Sigmoid colon (tissue), 7 donors: Measurements from ENCODE around the gene OLFML2B. TPM values are rescaled to one million over a fixed set of nuclear protein-coding genes. Genes with fewer than 3 reads are reported as not detected.
"Not testable (repeated sequence)": the region's sequence is repeated elsewhere in the genome, so short reads cannot be mapped to it uniquely, and the experiment has no call there.

Experiments used
- DNase-seq: peaks from one replicate; pipeline ENCODE4 v3.0.0-alpha.2; 2019
- H3K27ac ChIP-seq, 4 donors: fragments of 200-600 bp; sonication (generic); one replicate each; pipeline ENCODE4 v1.5.1; 2016 to 2019; ENCODE audit warnings: mild to moderate bottlenecking in 1 of 4
- H3K27me3 ChIP-seq, 3 donors: fragments of 200-600 bp; sonication (generic); one replicate each; pipeline ENCODE4 v1.5.1; 2019; ENCODE audit warnings: mild to moderate bottlenecking in 1 of 3
- H3K36me3 ChIP-seq, 4 donors: fragments of 200-600 bp; sonication (generic); one replicate each; pipeline ENCODE4 v1.5.1; 2016 to 2019
- H3K4me1 ChIP-seq, 4 donors: fragments of 200-600 bp; sonication (generic); one replicate each; pipeline ENCODE4 v1.5.1; 2017 to 2019
- H3K4me3 ChIP-seq, 4 donors: fragments of 200-600 bp; sonication (generic); one replicate each; pipeline ENCODE4 v1.5.1; 2017 to 2019; ENCODE audit warnings: mild to moderate bottlenecking in 2 of 4, moderate library complexity in 1 of 4
- H3K9me3 ChIP-seq, 4 donors: fragments of 200-600 bp in 3 of 4; sonication (generic) in 3 of 4; one replicate each; pipeline versions ENCODE4 v1.5.1 to v1.6.1; 2013 to 2019
- EP300 ChIP-seq, 4 donors: sonication (generic); formaldehyde crosslinking; IDR thresholded peaks; one replicate each; pipeline ENCODE4 v1.6.1; 2017; ENCODE audit warnings: antibody characterized with exemption in 4 of 4
- POLR2A ChIP-seq, 2 donors: fragments of 450-650 bp; IDR thresholded peaks; one replicate each; pipeline ENCODE4 v1.6.1; 2016; ENCODE audit warnings: antibody characterized with exemption in 2 of 2, mild to moderate bottlenecking in 2 of 2, moderate library complexity in 2 of 2
- POLR2AphosphoS5 ChIP-seq, 4 donors: sonication (generic); formaldehyde crosslinking; IDR thresholded peaks; one replicate each; pipeline ENCODE4 v1.6.1; 2017; ENCODE audit warnings: antibody characterized with exemption in 4 of 4
- WGBS, 2 donors: extraction: QIAGEN DNeasy Blood & Tissue Kit; methylation state at CpG; one replicate each; pipeline ENCODE4 v1.1.7; 2013; 5-methylcytosine and 5-hydroxymethylcytosine counted together
- intact Hi-C: fragments of 100-400 bp; cut with DNase I; formaldehyde crosslinking; loops from one replicate; pipeline ENCODE4 v1.15.1; 2023
- polyA plus RNA-seq, 3 donors: library from polyadenylated mRNA; stranded (reverse); fragments of 200-250 nt; gene quantifications; one replicate each; pipeline ENCODE4 v1.2.3, GENCODE V29; 2013
- total RNA-seq, 4 donors: library from RNA; depleted of rRNA; stranded (reverse); fragments of >200 nt; gene quantifications; one replicate each; pipeline ENCODE4 v1.1.0, GENCODE V29; 2016
- TF ChIP-seq, protein P1 (sequence below), 4 experiments: fragments of 450-650 bp in 3 of 4; fragments of 200-600 bp in 1 of 4; IDR thresholded peaks; one replicate each; pipeline ENCODE4 v1.5.1; 2016 to 2019; ENCODE audit warnings: antibody characterized with exemption in 4 of 4, mild to moderate bottlenecking in 3 of 4, moderate library complexity in 2 of 4
- donor health status: healthy with polysubstance abuse.
- donor health status: Bipolar disorder and iron deficiency.
- donor health status: healthy.

The OLFML2B gene
- total and polyA plus RNA-seq, 7 donors: 1.2 to 27.4 (median 14.3) TPM

DNA sequence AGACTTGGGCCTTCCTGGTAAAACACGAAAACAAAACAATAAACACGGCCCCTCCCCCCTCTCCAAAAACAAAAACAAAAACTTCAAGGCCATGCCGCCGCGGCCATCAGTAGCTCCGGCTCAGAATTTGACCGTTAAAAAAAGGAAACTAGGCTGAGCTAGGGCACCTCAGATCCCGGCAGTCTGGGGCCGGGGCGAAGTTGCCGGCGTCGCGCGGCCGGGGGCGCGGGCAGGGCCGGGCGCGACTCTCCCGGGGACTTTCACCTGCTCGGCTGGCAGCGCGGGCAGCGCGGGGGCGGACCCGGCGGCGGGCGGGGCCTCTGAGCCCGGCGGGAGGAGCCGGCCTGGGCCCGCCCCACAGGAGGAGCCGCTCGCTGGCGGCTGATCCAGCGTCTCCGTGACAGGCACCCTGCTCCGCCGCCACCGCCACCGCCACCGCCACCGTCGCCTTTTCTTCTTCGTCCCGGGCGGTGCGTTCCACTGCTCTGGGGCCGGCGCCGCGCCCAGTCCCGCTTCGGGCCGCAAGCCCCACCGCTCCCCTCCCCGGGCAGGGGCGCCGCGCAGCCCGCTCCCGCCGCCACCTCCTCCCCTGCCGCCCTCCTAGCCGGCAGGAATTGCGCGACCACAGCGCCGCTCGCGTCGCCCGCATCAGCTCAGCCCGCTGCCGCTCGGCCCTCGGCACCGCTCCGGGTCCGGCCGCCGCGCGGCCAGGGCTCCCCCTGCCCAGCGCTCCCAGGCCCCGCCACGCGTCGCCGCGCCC is 45.8 kb upstream of the OLFML2B start, which contains the start of gene NOS1AP:
Gene NOS1AP (plus strand): TSS at position 358 of the 760 bp plus-strand sequence. CDS start 487 bp downstream, outside the sequence.
- peak; percentile 82 for DNase-seq
- TF ChIP-seq POLR2AphosphoS5 (IDR thresholded peaks at IDR 0.05) (peak; percentile 52 to 76 (median 64)), EP300 (IDR thresholded peaks at IDR 0.05) (no peak), POLR2A (IDR thresholded peaks at IDR 0.05) (no peak)
- Histone ChIP-seq H3K4me3 (peak within 1 kb of the TSS; percentile 40 to 93 (median 82)), H3K27ac (peak within 1 kb of the TSS; percentile 59 to 81 (median 76)), H3K4me1 (peaks cover 0 to 36% (median 22%) of the 10 kb centered on the region in 4 donors), H3K36me3 (no peaks in the 10 kb centered on the region), H3K27me3 (peaks cover 0 to 4% (median 0%) of the 10 kb centered on the region in 3 donors), H3K9me3 (no peaks in the 10 kb centered on the region)
- WGBS, 2 donors: 0 to 1% methylated on average over 95 of the region's 95 CpGs
- intact Hi-C loops: loop anchor here (5.0 kb wide), 1 partner anchor 148 kb away; no protein-coding TSS in a partner anchor

DNA sequence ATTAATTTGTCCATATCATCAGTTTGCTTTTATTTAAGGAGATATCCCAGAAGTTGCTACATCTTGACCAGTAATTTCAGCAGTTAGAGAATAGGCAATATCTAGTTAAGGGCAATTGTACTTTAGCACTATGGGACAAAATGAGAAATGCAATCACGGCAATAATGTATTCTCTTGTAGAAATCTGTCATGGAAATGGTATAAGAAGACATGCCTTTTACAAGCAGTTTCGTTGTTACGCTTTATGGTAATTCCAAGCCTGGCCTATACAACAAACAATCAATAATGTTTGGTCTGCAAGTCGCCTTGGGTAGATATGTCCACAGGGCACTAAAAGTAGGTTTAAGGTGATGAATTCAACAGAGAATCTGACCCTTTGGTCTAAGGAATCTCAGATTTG is 44.6 kb upstream of the OLFML2B start:
- Histone ChIP-seq H3K4me1 (peaks cover 0 to 42% (median 22%) of the 10 kb centered on the region in 4 donors), H3K4me3 (no peak overlapping the region), H3K36me3 (no peaks in the 10 kb centered on the region), H3K27ac (no peak overlapping the region), H3K9me3 (no peaks in the 10 kb centered on the region), H3K27me3 (peaks cover 0 to 4% (median 0%) of the 10 kb centered on the region in 3 donors)
- intact Hi-C loops: no loop called here
- WGBS, 2 donors: 74 to 91% methylated on average over 4 of the region's 4 CpGs
- TF ChIP-seq POLR2AphosphoS5 (IDR thresholded peaks at IDR 0.05) (no peak), EP300 (IDR thresholded peaks at IDR 0.05) (no peak), POLR2A (IDR thresholded peaks at IDR 0.05) (no peak)
- TF ChIP-seq, protein P1, sequence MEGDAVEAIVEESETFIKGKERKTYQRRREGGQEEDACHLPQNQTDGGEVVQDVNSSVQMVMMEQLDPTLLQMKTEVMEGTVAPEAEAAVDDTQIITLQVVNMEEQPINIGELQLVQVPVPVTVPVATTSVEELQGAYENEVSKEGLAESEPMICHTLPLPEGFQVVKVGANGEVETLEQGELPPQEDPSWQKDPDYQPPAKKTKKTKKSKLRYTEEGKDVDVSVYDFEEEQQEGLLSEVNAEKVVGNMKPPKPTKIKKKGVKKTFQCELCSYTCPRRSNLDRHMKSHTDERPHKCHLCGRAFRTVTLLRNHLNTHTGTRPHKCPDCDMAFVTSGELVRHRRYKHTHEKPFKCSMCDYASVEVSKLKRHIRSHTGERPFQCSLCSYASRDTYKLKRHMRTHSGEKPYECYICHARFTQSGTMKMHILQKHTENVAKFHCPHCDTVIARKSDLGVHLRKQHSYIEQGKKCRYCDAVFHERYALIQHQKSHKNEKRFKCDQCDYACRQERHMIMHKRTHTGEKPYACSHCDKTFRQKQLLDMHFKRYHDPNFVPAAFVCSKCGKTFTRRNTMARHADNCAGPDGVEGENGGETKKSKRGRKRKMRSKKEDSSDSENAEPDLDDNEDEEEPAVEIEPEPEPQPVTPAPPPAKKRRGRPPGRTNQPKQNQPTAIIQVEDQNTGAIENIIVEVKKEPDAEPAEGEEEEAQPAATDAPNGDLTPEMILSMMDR (IDR thresholded peaks at IDR 0.05): no peak
- no peak for DNase-seq

DNA sequence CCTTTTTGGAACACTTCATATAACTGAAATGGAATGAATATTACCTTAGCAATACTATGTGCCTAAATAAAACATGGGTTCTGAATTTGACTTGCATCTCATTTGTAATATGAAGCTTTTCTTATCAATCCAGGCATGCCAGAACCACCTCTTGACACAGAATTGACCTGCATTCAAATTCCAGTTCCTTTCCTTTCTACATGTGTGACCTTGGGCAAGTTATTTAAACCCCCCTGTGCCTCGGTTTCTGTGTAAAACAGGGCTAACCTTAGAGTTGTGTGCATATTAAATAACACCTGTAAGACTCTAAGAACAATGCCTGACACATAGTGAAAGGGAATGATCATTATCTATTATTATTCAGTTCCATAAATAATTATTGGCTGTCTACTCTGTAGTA is 43.8 kb upstream of the OLFML2B start:
- no peak for DNase-seq
- no peak for TF ChIP-seq POLR2AphosphoS5 (IDR thresholded peaks at IDR 0.05)
- TF ChIP-seq EP300 (IDR thresholded peaks at IDR 0.05): no peak
- TF ChIP-seq, protein P1 (IDR thresholded peaks at IDR 0.05): no peak
- TF ChIP-seq POLR2A (IDR thresholded peaks at IDR 0.05): no peak
- H3K4me1 ChIP-seq: peaks cover 0 to 41% (median 26%) of the 10 kb centered on the region in 4 donors
- H3K27ac ChIP-seq: no peak overlapping the region
- H3K9me3 ChIP-seq: no peaks in the 10 kb centered on the region
- peaks cover 0 to 4% (median 0%) of the 10 kb centered on the region in 3 donors for H3K27me3 ChIP-seq
- intact Hi-C loops: no loop called here
- no peak overlapping the region for H3K4me3 ChIP-seq
- H3K36me3 ChIP-seq: no peaks in the 10 kb centered on the region
- WGBS, 2 donors: 77 to 79% methylated on average over 1 of the region's 1 CpG

DNA sequence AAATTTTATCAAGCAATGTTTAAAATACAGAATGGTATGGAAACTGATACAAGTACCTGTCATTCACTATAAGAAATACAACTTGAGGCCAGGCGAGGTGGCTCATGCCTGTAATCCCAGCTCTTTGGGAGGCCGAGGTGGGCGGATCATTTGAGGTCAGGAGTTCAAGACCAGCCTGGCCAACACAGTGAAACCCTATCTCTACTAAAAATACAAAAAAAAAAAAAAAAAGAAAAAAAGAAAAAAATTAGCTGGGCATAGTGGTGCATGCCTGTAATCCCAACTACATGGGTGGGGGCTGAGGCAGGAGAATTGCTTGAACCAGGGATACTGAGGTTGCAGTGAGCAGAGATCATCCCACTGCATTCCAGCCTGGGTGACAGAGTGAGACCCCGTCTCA is 43.2 kb upstream of the OLFML2B start:
- intact Hi-C loops, H3K27ac ChIP-seq: not testable (repeated sequence)
- 83 to 91% methylated on average over 4 of the region's 4 CpGs for WGBS, 2 donors

DNA sequence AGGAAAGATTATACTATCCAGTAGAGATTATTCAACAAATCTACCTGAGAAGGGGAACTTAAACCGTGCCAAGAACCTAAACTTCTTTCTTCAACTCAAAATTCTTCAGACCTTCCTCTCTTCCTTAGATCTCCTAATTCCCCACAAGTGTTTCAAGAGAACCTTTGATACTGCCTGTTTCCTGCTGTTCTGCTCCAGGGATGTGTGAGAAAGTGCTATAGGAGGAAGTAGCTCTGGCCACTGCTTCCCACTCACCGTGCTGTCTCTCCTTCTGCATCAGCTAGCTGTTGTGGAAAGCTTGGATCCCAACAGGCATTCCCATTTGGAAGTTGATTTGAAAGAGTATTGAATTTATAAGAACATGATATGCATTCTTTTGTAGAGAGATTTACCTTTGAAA is 41.3 kb upstream of the OLFML2B start:
- intact Hi-C loops: no loop called here
- H3K27me3 ChIP-seq: peaks cover 0 to 4% (median 0%) of the 10 kb centered on the region in 3 donors
- TF ChIP-seq, protein P1 (IDR thresholded peaks at IDR 0.05): no peak
- TF ChIP-seq EP300 (IDR thresholded peaks at IDR 0.05) (no peak), POLR2AphosphoS5 (IDR thresholded peaks at IDR 0.05) (no peak), POLR2A (IDR thresholded peaks at IDR 0.05) (no peak)
- no peak overlapping the region for H3K27ac ChIP-seq
- H3K36me3 ChIP-seq: no peaks in the 10 kb centered on the region
- no peaks in the 10 kb centered on the region for H3K9me3 ChIP-seq
- no peak overlapping the region for H3K4me3 ChIP-seq
- H3K4me1 ChIP-seq: peaks cover 0 to 19% (median 11%) of the 10 kb centered on the region in 4 donors
- no peak for DNase-seq
- WGBS, 2 donors: 29 to 52% methylated on average over 2 of the region's 2 CpGs

More for the DNA sequence above, 43.2 kb upstream of the OLFML2B start:
- not testable (repeated sequence) for H3K4me3 ChIP-seq, H3K36me3 ChIP-seq, H3K27me3 ChIP-seq, DNase-seq, H3K9me3 ChIP-seq
- peaks cover 0 to 36% (median 22%) of the 10 kb centered on the region in 4 donors for H3K4me1 ChIP-seq
